H1 (cell line): ENCODE results near the gene AHRR. TPM values are rescaled to one million over a fixed set of nuclear protein-coding genes. Genes with fewer than 3 reads are reported as not detected.

Experiments used
- CTCF ChIA-PET: fragments of 300-600 bp; sonication (Branson Sonifier 250); formaldehyde crosslinking; loops from one replicate; lab custom pipeline; 2021; ENCODE audit not compliant: partially characterized antibody; lab: Charles Lee
- POLR2A ChIA-PET: fragments of 300-600 bp; sonication (Branson Sonifier 250); formaldehyde crosslinking; loops from one replicate; lab custom pipeline; 2021; ENCODE audit warnings: inconsistent platforms; ENCODE audit not compliant: partially characterized antibody; lab: Charles Lee
- DNase-seq, 2 experiments: peaks; one replicate each; pipeline versions ENCODE4 v3.0.0 to v3.0.0-alpha.2; 2010 to 2022; ENCODE audit warnings: low spot score in 2 of 2, low read depth in 1 of 2, mixed read lengths in 1 of 2
- FAIRE-seq: peaks from 2 replicates; lab custom pipeline; 2011; peaks lifted over from hg19 to GRCh38; lab: Jason Lieb, UNC
- H2AFZ ChIP-seq: 2 replicates; pipeline ENCODE4 v1.8.1; 2012; ENCODE audit warnings: low read length, inconsistent platforms
- H2AK5ac ChIP-seq: 2 replicates; pipeline ENCODE4 v1.6.1; 2013; ENCODE audit warnings: low read depth, low read length
- H2BK120ac ChIP-seq: replicated peaks from 2 replicates; pipeline ENCODE3; 2013; ENCODE audit warnings: low read depth, low read length, inconsistent platforms
- H2BK12ac ChIP-seq: 2 replicates; pipeline ENCODE4 v1.6.1; 2013; ENCODE audit warnings: low read depth, low read length
- H2BK15ac ChIP-seq: 2 replicates; pipeline ENCODE4 v1.6.1; 2013; ENCODE audit warnings: low read length
- H2BK20ac ChIP-seq: 2 replicates; pipeline ENCODE4 v1.6.1; 2013; ENCODE audit warnings: low read length
- H2BK5ac ChIP-seq: 2 replicates; pipeline ENCODE4 v1.6.1; 2013; ENCODE audit warnings: low read depth, low read length
- H3K14ac ChIP-seq: 2 replicates; pipeline ENCODE4 v1.6.1; 2013; ENCODE audit warnings: inconsistent platforms; ENCODE audit not compliant: insufficient read length
- H3K18ac ChIP-seq: 2 replicates; pipeline ENCODE4 v1.6.1; 2013; ENCODE audit warnings: low read length; ENCODE audit errors: extremely low read depth
- H3K23ac ChIP-seq: 2 replicates; pipeline ENCODE4 v1.6.1; 2013; ENCODE audit warnings: inconsistent platforms; ENCODE audit not compliant: insufficient read length
- H3K23me2 ChIP-seq: 2 replicates; pipeline ENCODE4 v1.6.1; 2013; ENCODE audit warnings: low read depth, low read length
- H3K27ac ChIP-seq: 2 replicates; pipeline ENCODE4 v1.6.1; 2011; ENCODE audit warnings: low read depth, low read length, inconsistent platforms
- H3K27me3 ChIP-seq, 4 experiments: replicated peaks in 1 of 4; 1 replicate in 1 of 4; 2 replicates in 3 of 4; pipeline versions ENCODE4 v1.6.1 to v1.8.1; 2011 to 2013; ENCODE audit warnings: low read length in 3 of 4, mild to moderate bottlenecking in 3 of 4, inconsistent platforms in 2 of 4, mixed read lengths in 2 of 4, moderate library complexity in 1 of 4; ENCODE audit not compliant: control insufficient read depth in 3 of 4, insufficient read depth in 3 of 4; ENCODE audit errors: extremely low read depth in 1 of 4
- H3K36me3 ChIP-seq, 4 experiments: 2 replicates each; pipeline versions ENCODE4 v1.6.1 to v1.8.1; 2011 to 2013; ENCODE audit warnings: mild to moderate bottlenecking in 4 of 4, low read length in 3 of 4, moderate library complexity in 2 of 4, control low read depth in 1 of 4, inconsistent platforms in 1 of 4; ENCODE audit not compliant: insufficient read depth in 4 of 4, control insufficient read depth in 2 of 4
- H3K4ac ChIP-seq: replicated peaks from 2 replicates; pipeline ENCODE3; 2013; ENCODE audit warnings: low read length, low read depth, mixed read lengths, inconsistent platforms; ENCODE audit not compliant: insufficient read length
- H3K4me1 ChIP-seq, 4 experiments: replicated peaks in 1 of 4; 1 replicate in 1 of 4; 2 replicates in 3 of 4; pipeline versions ENCODE4 v1.6.1 to v1.8.1; 2011 to 2013; ENCODE audit warnings: low read length in 3 of 4, inconsistent platforms in 2 of 4, mixed read lengths in 1 of 4; ENCODE audit not compliant: insufficient read depth in 4 of 4, control insufficient read depth in 3 of 4
- H3K4me2 ChIP-seq, 2 experiments: 2 replicates each; pipeline versions ENCODE4 v1.6.1 to v1.8.1; 2011 to 2013; ENCODE audit warnings: low read depth in 2 of 2, low read length in 2 of 2, control low read depth in 1 of 2, inconsistent platforms in 1 of 2, mild to moderate bottlenecking in 1 of 2; ENCODE audit not compliant: insufficient read depth in 1 of 2
- H3K4me3 ChIP-seq, 4 experiments: fragments of 200-600, 300-600 bp in 1 of 4; sonication (generic), shearing (Covaris generic), sonication (Bioruptor Twin) in 1 of 4; 2 replicates each; pipeline versions ENCODE4 v1.5.1 to v1.8.1; 2011 to 2016; ENCODE audit warnings: low read length in 4 of 4, low read depth in 3 of 4, control low read depth in 2 of 4, inconsistent platforms in 2 of 4, mild to moderate bottlenecking in 2 of 4, mixed read lengths in 1 of 4, moderate library complexity in 1 of 4; ENCODE audit not compliant: insufficient read depth in 2 of 4; ENCODE audit errors: extremely low read depth in 1 of 4
- H3K56ac ChIP-seq: replicated peaks from 2 replicates; pipeline ENCODE3; 2013; ENCODE audit warnings: low read depth, mild to moderate bottlenecking, mixed read lengths, low read length, inconsistent platforms; ENCODE audit not compliant: insufficient read length
- H3K79me1 ChIP-seq: 2 replicates; pipeline ENCODE4 v1.6.1; 2013; ENCODE audit warnings: low read depth, low read length, control low read depth
- H3K79me2 ChIP-seq, 2 experiments: 2 replicates each; pipeline versions ENCODE4 v1.6.1 to v1.8.1; 2012 to 2013; ENCODE audit warnings: low read length in 2 of 2, mild to moderate bottlenecking in 2 of 2, inconsistent platforms in 1 of 2; ENCODE audit not compliant: insufficient read depth in 2 of 2, control insufficient read depth in 1 of 2
- H3K9ac ChIP-seq, 4 experiments: replicated peaks in 1 of 4; 1 replicate in 1 of 4; 2 replicates in 3 of 4; pipeline versions ENCODE4 v1.6.1 to v1.8.1; 2011 to 2013; ENCODE audit warnings: low read depth in 3 of 4, low read length in 3 of 4, control low read depth in 2 of 4, mild to moderate bottlenecking in 2 of 4, moderate library complexity in 2 of 4, inconsistent platforms in 1 of 4; ENCODE audit errors: extremely low read depth in 1 of 4
- H3K9me3 ChIP-seq, 2 experiments: 2 replicates each; pipeline versions ENCODE4 v1.6.1 to v1.8.1; 2012 to 2013; ENCODE audit warnings: mild to moderate bottlenecking in 2 of 2, moderate library complexity in 2 of 2, control low read depth in 1 of 2, inconsistent platforms in 1 of 2, low read depth in 1 of 2, low read length in 1 of 2, mixed read lengths in 1 of 2; ENCODE audit not compliant: insufficient read depth in 2 of 2
- H4K20me1 ChIP-seq, 2 experiments: replicated peaks in 1 of 2; 2 replicates each; pipeline versions ENCODE3 to v1.8.1; 2011 to 2013; ENCODE audit warnings: inconsistent platforms in 2 of 2, low read length in 2 of 2, mild to moderate bottlenecking in 1 of 2; ENCODE audit not compliant: insufficient read depth in 2 of 2, control insufficient read depth in 1 of 2
- H4K5ac ChIP-seq: 2 replicates; pipeline ENCODE4 v1.6.1; 2013; ENCODE audit warnings: low read length, low read depth, mixed read lengths, inconsistent platforms; ENCODE audit not compliant: insufficient read length
- H4K8ac ChIP-seq: 2 replicates; pipeline ENCODE4 v1.8.0; 2013; ENCODE audit warnings: mild to moderate bottlenecking, moderate library complexity, low read length, inconsistent platforms; ENCODE audit not compliant: insufficient read depth; ENCODE audit errors: extremely low read depth
- H4K91ac ChIP-seq: replicated peaks from 2 replicates; pipeline ENCODE3; 2013; ENCODE audit warnings: low read length, mixed read lengths, inconsistent platforms; ENCODE audit not compliant: insufficient read length
- WGBS, 2 experiments: shearing (Covaris generic) in 1 of 2; methylation state at CpG; one replicate each; pipeline versions ENCODE4 v1.1.6 to v1.1.7; 2013 to 2015; ENCODE audit warnings: low lambda C conversion rate in 2 of 2, mixed read lengths in 2 of 2, inconsistent platforms in 1 of 2, low coverage in 1 of 2, missing lambda C conversion rate in 1 of 2; ENCODE audit not compliant: insufficient replicate concordance in 2 of 2, insufficient coverage in 1 of 2, insufficient read length in 1 of 2; ENCODE audit errors: extremely low coverage in 1 of 2, missing lambda C conversion rate in 1 of 2; 5-methylcytosine and 5-hydroxymethylcytosine counted together
- polyA plus RNA-seq, 7 experiments: library from polyadenylated mRNA; depleted of rRNA in 3 of 7; stranded (reverse) in 5 of 7; unstranded in 2 of 7; fragments of >200 nt in 5 of 7; fragments of 200-250 nt in 2 of 7; gene quantifications; 1 replicate in 5 of 7; 2 replicates in 1 of 7; 4 replicates in 1 of 7; pipeline versions ENCODE4 v1.2.1 to v1.2.3, GENCODE V29; 2011 to 2013; ENCODE audit warnings: missing spikeins in 2 of 7, mixed read lengths in 2 of 7
- total RNA-seq: library from RNA; stranded (reverse); fragmentation: NEBNext Ultra II Directional; extraction: Animal tissue kit (Norgen Biotek cat#: 25700); gene quantifications from 2 replicates; pipeline ENCODE4 v1.2.1, GENCODE V29; 2021

The AHRR gene
- total and polyA plus RNA-seq, 2 of the 8 experiments (the other 6 are each of a cell fraction or from before 2014, with no cell fraction given): 0.41 to 0.80 TPM

- Histone ChIP-seq H4K5ac (no peak overlapping the region), H3K4me2 (no peak overlapping the region), H2BK120ac (no peak overlapping the region), H3K4ac (no peak overlapping the region), H4K20me1 (peaks cover 0 to 6% of the 10 kb centered on the region in 2 experiments), H3K4me3 (no peak overlapping the region), H3K27me3 (no peaks in the 10 kb centered on the region; a peak in 1 of 7 replicates), H3K9me3 (no peaks in the 10 kb centered on the region), H3K56ac (no peak overlapping the region), H3K18ac (no peak overlapping the region), H3K14ac (no peak overlapping the region), H3K79me2 (no peaks in the 10 kb centered on the region), H2BK5ac (no peak overlapping the region), H3K9ac (no peak overlapping the region), H2BK20ac (no peak overlapping the region), H2BK15ac (no peak overlapping the region), H3K36me3 (no peaks in the 10 kb centered on the region), H3K23ac (no peak overlapping the region), H3K23me2 (no peaks in the 10 kb centered on the region), H3K4me1 (no peaks in the 10 kb centered on the region; a peak in 1 of 7 replicates), H2BK12ac (no peak overlapping the region), H2AFZ (no peak overlapping the region), H3K27ac (no peak overlapping the region), H3K79me1 (no peaks in the 10 kb centered on the region), H2AK5ac (no peak overlapping the region), H4K91ac (no peak overlapping the region), H4K8ac (no peak overlapping the region)
- CTCF ChIA-PET: interaction anchor here (0.8 kb wide), 1 partner anchor 18 kb away, joined by 3 read pairs; no protein-coding TSS in a partner anchor
- POLR2A ChIA-PET: no interaction called here
- FAIRE-seq: no peak
- 83% methylated on average over 2 of the region's 2 CpGs; no CpG with 5 or more reads in 1 of the 2 experiments for WGBS, 2 experiments
- no peak for DNase-seq
Measured at GRCh38 chr5:333945-334344, 12.4 kb downstream of the AHRR start.
